HFFc6 (cell line): ENCODE results near the gene SH3GL2. TPM values are rescaled to one million over a fixed set of nuclear protein-coding genes. Genes with fewer than 3 reads are reported as not detected.
A peak's percentile ranks its signal among the peaks of the same experiment; 100 is the strongest.

Experiments used
- DNase-seq: peaks from one replicate; pipeline ENCODE4 v3.0.0-alpha.2; 2018
- H3K27ac Mint-ChIP-seq: 2 replicates; pipeline ENCODE4 v1.8.0; 2020; ENCODE audit warnings: mild to moderate bottlenecking, mixed read lengths
- H3K27me3 Mint-ChIP-seq: 2 replicates; pipeline ENCODE4 v1.8.0; 2021; ENCODE audit warnings: mild to moderate bottlenecking, moderate library complexity, mixed read lengths; ENCODE audit not compliant: insufficient read depth
- H3K36me3 Mint-ChIP-seq: 2 replicates; pipeline ENCODE4 v1.8.0; 2021; ENCODE audit warnings: low read depth, mixed read lengths
- H3K4me1 Mint-ChIP-seq: 2 replicates; pipeline ENCODE4 v1.8.0; 2020; ENCODE audit warnings: low read depth, mixed read lengths
- H3K4me3 Mint-ChIP-seq: 2 replicates; pipeline ENCODE4 v1.8.0; 2020; ENCODE audit warnings: mild to moderate bottlenecking, moderate library complexity, mixed read lengths
- H3K9me3 Mint-ChIP-seq: 2 replicates; pipeline ENCODE4 v1.8.0; 2020; ENCODE audit warnings: mild to moderate bottlenecking, mixed read lengths
- total RNA-seq, 6 experiments: library from RNA; stranded (reverse); fragmentation: NEBNext Ultra II Directional; extraction: Animal tissue kit (Norgen Biotek cat#: 25700); gene quantifications; 2 replicates in 1 of 6; 3 replicates in 5 of 6; pipeline ENCODE4 v1.2.3, GENCODE V29; 2021
- TF ChIP-seq, protein P1 (sequence below): fragments of 200-600 bp; sonication (generic); IDR thresholded peaks from 2 replicates; pipeline ENCODE4 v1.5.0; 2021; ENCODE audit warnings: antibody characterized with exemption, mild to moderate bottlenecking

SH3GL2 gene
- total RNA-seq, 6 experiments from 2014 or later = not detected

DNA sequence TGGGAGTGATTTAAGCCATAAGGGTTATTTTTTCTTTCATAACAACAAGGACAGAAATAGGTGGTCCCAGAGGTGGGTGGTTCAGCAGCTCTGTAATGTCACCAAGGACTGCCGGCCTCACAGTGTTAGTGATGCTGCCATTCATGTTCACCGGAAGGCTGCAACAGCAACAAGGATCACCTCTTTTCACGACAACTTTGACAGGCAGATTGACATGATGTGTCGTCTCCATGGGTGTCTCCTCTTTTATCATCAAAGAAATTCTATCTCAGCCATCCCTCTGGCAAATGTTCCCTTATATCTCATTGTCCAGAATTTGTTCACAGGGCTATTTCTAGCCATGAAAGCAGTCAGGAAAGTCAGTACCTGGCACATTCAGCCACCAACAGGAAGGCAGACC lies 231.5 kb downstream of the SH3GL2 start:
- TF ChIP-seq, protein P1, sequence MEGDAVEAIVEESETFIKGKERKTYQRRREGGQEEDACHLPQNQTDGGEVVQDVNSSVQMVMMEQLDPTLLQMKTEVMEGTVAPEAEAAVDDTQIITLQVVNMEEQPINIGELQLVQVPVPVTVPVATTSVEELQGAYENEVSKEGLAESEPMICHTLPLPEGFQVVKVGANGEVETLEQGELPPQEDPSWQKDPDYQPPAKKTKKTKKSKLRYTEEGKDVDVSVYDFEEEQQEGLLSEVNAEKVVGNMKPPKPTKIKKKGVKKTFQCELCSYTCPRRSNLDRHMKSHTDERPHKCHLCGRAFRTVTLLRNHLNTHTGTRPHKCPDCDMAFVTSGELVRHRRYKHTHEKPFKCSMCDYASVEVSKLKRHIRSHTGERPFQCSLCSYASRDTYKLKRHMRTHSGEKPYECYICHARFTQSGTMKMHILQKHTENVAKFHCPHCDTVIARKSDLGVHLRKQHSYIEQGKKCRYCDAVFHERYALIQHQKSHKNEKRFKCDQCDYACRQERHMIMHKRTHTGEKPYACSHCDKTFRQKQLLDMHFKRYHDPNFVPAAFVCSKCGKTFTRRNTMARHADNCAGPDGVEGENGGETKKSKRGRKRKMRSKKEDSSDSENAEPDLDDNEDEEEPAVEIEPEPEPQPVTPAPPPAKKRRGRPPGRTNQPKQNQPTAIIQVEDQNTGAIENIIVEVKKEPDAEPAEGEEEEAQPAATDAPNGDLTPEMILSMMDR = no peak
- no peak for DNase-seq
- Mint-ChIP-seq H3K27me3 (no peaks in the 10 kb centered on the region; the same call in 1 of the 2 replicates), H3K4me1 (no peaks in the 10 kb centered on the region), H3K4me3 (no peak overlapping the region), H3K36me3 (no peaks in the 10 kb centered on the region), H3K9me3 (no peaks in the 10 kb centered on the region), H3K27ac (no peak overlapping the region)

DNA sequence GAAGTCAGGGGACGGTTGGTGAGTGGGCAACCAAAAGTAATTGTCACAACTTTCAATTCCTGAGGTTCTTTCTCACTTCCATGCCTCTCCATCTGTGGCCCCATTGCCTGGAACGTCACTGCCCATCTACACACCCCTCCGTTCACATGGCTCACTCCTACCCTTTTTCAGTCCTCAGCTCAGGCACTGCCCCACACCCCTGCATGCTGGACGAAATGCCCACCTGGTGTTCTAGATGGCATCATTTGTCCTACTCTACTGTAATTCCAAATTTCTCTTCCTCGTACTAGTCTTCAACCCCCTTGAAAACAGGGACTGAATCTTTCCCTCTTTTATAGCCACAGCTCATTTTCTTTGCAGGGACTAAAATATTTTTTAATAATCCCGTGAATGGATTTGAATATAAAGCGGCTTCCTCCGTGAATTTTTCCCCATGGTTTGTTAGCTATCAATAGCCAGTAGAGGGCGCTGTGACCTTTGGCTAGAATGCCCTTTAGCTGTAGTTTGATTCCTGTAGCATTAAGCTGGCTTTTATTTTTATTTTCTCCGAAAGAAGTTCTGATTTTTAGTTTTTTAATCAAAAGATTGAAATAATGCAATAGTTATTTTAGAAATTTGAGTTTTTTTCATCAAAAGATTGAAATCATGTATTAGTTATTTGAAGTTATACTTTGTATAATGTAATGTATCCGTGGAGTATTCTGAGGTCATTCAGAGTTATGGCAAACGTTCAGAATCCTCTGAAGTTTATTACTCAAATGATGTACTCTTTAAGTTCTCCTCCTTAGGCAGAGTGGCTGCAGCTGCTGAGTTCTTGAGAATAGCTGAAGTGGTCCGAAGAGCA lies 232.1 kb downstream of the SH3GL2 start:
- Mint-ChIP-seq H3K27me3 (peaks cover 3% of the 10 kb centered on the region; the same call in 1 of the 2 replicates), H3K36me3 (no peaks in the 10 kb centered on the region), H3K9me3 (no peaks in the 10 kb centered on the region), H3K4me1 (no peaks in the 10 kb centered on the region), H3K27ac (no peak overlapping the region), H3K4me3 (no peak overlapping the region)
- peak; percentile 43 for DNase-seq
- TF ChIP-seq, protein P1 = peak; percentile 97

DNA sequence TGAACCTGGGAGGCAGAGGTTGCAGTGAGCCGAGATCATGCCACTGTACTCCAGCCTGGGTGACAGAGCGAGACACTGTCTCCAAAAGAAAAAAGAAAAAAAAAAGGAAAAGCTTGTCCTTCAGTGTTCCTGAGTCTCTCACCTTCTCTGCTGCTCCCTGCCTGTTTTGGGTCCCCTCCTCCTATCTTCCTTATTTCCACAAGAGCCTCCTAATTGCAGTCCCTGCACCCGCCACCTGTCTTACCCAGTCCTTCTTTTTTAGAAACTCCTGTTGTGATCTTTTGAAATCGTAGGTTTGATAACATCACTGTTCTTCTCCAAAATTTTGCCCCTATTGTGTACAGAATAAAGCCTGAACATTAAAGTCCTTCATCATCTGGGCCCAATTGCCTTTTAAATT lies 234.9 kb downstream of the SH3GL2 start:
- no peak overlapping the region for H3K4me3 Mint-ChIP-seq

DNA sequence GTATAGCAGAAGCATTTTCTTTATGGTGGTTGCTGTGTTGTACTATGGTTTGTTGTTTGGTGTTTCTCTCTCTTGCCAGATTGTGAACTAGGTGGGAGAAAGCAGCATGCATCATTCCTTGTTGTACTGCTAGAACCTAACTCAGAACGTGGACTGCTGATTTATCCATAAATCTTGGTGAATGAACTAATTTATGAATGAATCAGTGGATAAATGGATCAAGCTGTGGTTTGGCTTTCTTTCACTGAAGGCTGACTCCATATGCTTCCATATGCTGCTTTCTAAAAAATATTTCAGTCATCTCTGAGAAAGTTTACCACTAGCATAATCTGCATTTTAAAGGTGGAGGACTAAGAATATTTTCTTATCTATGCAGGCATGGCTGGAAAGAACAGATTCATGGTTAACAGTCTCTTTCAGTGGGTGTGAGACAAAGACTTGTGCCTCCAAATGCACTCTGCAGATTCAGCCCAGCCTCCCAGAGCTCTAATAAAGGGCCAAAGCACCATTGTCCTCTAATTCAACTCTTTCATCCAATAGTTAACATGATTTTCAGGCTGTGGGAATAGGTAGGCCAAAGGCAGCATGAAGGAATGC lies 237.7 kb downstream of the SH3GL2 start:
- H3K4me1 Mint-ChIP-seq = no peaks in the 10 kb centered on the region
- DNase-seq = no peak
- H3K4me3 Mint-ChIP-seq = no peak overlapping the region
- TF ChIP-seq, protein P1 = no peak
- no peaks in the 10 kb centered on the region for H3K36me3 Mint-ChIP-seq
- H3K9me3 Mint-ChIP-seq = no peaks in the 10 kb centered on the region
- peaks cover 4% of the 10 kb centered on the region; the same call in 1 of the 2 replicates for H3K27me3 Mint-ChIP-seq
- no peak overlapping the region for H3K27ac Mint-ChIP-seq

More for the DNA sequence above, 234.9 kb downstream of the SH3GL2 start:
- TF ChIP-seq, protein P1 = no peak
- DNase-seq = no peak
- H3K27me3 Mint-ChIP-seq = peaks cover 4% of the 10 kb centered on the region; the same call in 1 of the 2 replicates
- H3K4me1 Mint-ChIP-seq = no peaks in the 10 kb centered on the region
- no peak overlapping the region for H3K27ac Mint-ChIP-seq
- H3K9me3 Mint-ChIP-seq = no peaks in the 10 kb centered on the region
- H3K36me3 Mint-ChIP-seq = no peaks in the 10 kb centered on the region

DNA sequence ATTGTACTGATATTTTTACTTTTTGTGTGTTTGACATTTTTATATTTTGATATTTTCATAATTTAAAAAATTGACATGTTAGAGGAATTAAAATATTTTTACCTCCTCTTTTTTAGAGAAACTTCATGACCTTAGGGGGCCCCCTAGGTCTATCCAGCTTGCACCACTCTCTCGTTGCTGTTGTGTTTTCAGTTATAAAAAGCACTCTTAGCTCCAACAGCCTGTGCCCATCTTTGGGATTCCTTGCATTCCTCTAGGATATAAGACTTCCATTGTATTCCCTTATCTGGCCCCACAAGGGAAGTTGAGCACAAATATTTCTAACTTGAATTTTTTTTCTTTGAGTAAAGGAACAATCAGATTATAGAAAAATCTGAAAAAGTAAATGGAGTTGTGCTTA lies 245.3 kb downstream of the SH3GL2 start:
- TF ChIP-seq, protein P1 = no peak
- Mint-ChIP-seq H3K36me3 (no peaks in the 10 kb centered on the region), H3K27me3 (peaks cover 5% of the 10 kb centered on the region; the same call in 1 of the 2 replicates), H3K9me3 (no peaks in the 10 kb centered on the region), H3K4me1 (no peaks in the 10 kb centered on the region), H3K27ac (no peak overlapping the region), H3K4me3 (no peak overlapping the region)
- DNase-seq = no peak
